HG03175 (cell line): Measurements from ENCODE around the gene TMEM158.
A peak's percentile ranks its signal among the peaks of the same experiment; 100 is the strongest.

Experiments used
- ATAC-seq: cut with Tn5 transposase; IDR thresholded peaks from one replicate; pipeline ENCODE4 v1.9.1; 2021; ENCODE audit warnings: mild to moderate bottlenecking, moderate library complexity; ENCODE audit not compliant: unreplicated experiment

Gene TMEM158

GRCh38 chr3:45205126-45205525 lies 21.0 kb downstream of the TMEM158 start:
- ATAC-seq, result no peak

GRCh38 chr3:45204136-45204535 lies 22.0 kb downstream of the TMEM158 start:
- no peak for ATAC-seq

GRCh38 chr3:45199837-45200648 lies 26.0 kb downstream of the TMEM158 start:
- ATAC-seq, result no peak

- no peak for ATAC-seq
These were observed 27.5 kb downstream of the TMEM158 start for GRCh38 chr3:45198264-45199260.

- ATAC-seq, result no peak
These were observed 31.3 kb downstream of the TMEM158 start for GRCh38 chr3:45194791-45195190.

GRCh38 chr3:45191924-45192417 lies 34.1 kb downstream of the TMEM158 start:
- ATAC-seq, result peak; percentile 46

GRCh38 chr3:45191424-45191823 lies 34.7 kb downstream of the TMEM158 start:
- no peak for ATAC-seq

GRCh38 chr3:45188719-45189659 lies 37.1 kb downstream of the TMEM158 start:
- ATAC-seq, result no peak

GRCh38 chr3:45187694-45188141 lies 38.4 kb downstream of the TMEM158 start:
- no peak for ATAC-seq

GRCh38 chr3:45186871-45187270 lies 39.2 kb downstream of the TMEM158 start:
- no peak for ATAC-seq

GRCh38 chr3:45185461-45185860 lies 40.6 kb downstream of the TMEM158 start:
- ATAC-seq, result no peak

GRCh38 chr3:45185052-45185451 lies 41.0 kb downstream of the TMEM158 start:
- no peak for ATAC-seq

- no peak for ATAC-seq
These were observed 42.2 kb downstream of the TMEM158 start for GRCh38 chr3:45183872-45184262.

- ATAC-seq, result no peak
These were observed 42.9 kb downstream of the TMEM158 start for GRCh38 chr3:45182915-45183871.

- no peak for ATAC-seq
These were observed 44.6 kb downstream of the TMEM158 start for GRCh38 chr3:45181496-45181895.

- ATAC-seq, result no peak
These were observed 45.2 kb downstream of the TMEM158 start for GRCh38 chr3:45180899-45181298.

- no peak for ATAC-seq
These were observed 46.0 kb downstream of the TMEM158 start for GRCh38 chr3:45180051-45180450.

- no peak for ATAC-seq
These were observed 46.9 kb downstream of the TMEM158 start for GRCh38 chr3:45179163-45179562.
